Motor neuron (in vitro differentiated cells): ENCODE measurements around the gene ISY1. TPM values are rescaled to one million over a fixed set of nuclear protein-coding genes. Genes with fewer than 3 reads are reported as not detected.
A peak's percentile ranks its signal among the peaks of the same experiment; 100 is the strongest.
"Not testable (repeated sequence)": the region's sequence is repeated elsewhere in the genome, so short reads cannot be mapped to it uniquely, and the experiment has no call there.

Experiments used
- ATAC-seq, 8 experiments: fragments of 200-7000 bp; cut with Tn5 transposase; replicated peaks in 6 of 8; 2 replicates each; pipeline ENCODE4 v1.8.0; 2021; ENCODE audit warnings: mild to moderate bottlenecking in 8 of 8, moderate library complexity in 8 of 8
- H3K27ac ChIP-seq, 2 donors: fragments of 250-450 bp; sonication (Bioruptor Pico); 2 replicates each; pipeline ENCODE4 v1.9.0; 2021; ENCODE audit warnings: antibody characterized with exemption in 2 of 2, mild to moderate bottlenecking in 2 of 2, moderate library complexity in 1 of 2
- H3K4me1 ChIP-seq, 2 donors: fragments of 250-450 bp; sonication (Bioruptor Pico); replicated peaks in 1 of 2; 2 replicates each; pipeline ENCODE4 v1.6.1; 2021; ENCODE audit warnings: antibody characterized with exemption in 2 of 2, mild to moderate bottlenecking in 2 of 2, moderate library complexity in 1 of 2
- H3K4me3 ChIP-seq, 5 donors: fragments of 250-450 bp; sonication (Bioruptor Pico); 2 replicates each; pipeline ENCODE4 v1.9.0; 2021; ENCODE audit warnings: antibody characterized with exemption in 5 of 5, mild to moderate bottlenecking in 5 of 5, moderate library complexity in 4 of 5
- WGBS, 10 experiments: fragments of 450-650 bp; shearing (Covaris generic); methylation state at CpG; one replicate each; pipeline ENCODE4 v1.0.0; 2022; 5-methylcytosine and 5-hydroxymethylcytosine counted together
- in situ Hi-C, 9 experiments: fragments of 400-800 bp; cut with MboI; loops; one replicate each; pipeline ENCODE4 v1.15.0; 2021; ENCODE audit warnings: low sequenced_read_pairs in 9 of 9, low pct_unique_long_range_greater_than_20kb in 2 of 9; ENCODE audit not compliant: unreplicated experiment in 9 of 9
- total RNA-seq, 8 experiments: library from RNA; unstranded; fragments of 300-600 nt; gene quantifications; 2 replicates each; pipeline versions ENCODE4 v1.2.3 to v1.2.4, GENCODE V29; 2022

The ISY1 gene
- total RNA-seq, 8 experiments from 2014 or later: 12.4 to 25.3 (median 15.6) TPM

GRCh38 chr3:129111076-129111780, 49.6 kb downstream of the ISY1 start:
- H3K27ac ChIP-seq, H3K4me3 ChIP-seq, ATAC-seq, H3K4me1 ChIP-seq, in situ Hi-C loops: not testable (repeated sequence)
- 51 to 100% (median 96%) methylated on average over 1 to 9 of the region's 10 CpGs; no CpG with 5 or more reads in 2 of the 10 experiments for WGBS, 10 experiments

- 60 to 100% (median 93%) methylated on average over 1 to 5 of the region's 8 CpGs; no CpG with 5 or more reads in 3 of the 10 experiments for WGBS, 10 experiments
- Histone ChIP-seq H3K4me3 (no peak overlapping the region), H3K27ac (no peak overlapping the region), H3K4me1 (peaks cover 5 to 7% of the 10 kb centered on the region in 2 donors)
- in situ Hi-C loops: no loop called here
- ATAC-seq: peak in 1 of 8 experiments; percentile 28
Observed at GRCh38 chr3:129107793-129108192, 53.1 kb downstream of the ISY1 start.

GRCh38 chr3:129106866-129107565, 53.8 kb downstream of the ISY1 start:
- 0 to 93% (median 82%) methylated on average over 1 to 11 of the region's 19 CpGs; no CpG with 5 or more reads in 2 of the 10 experiments for WGBS, 10 experiments
- in situ Hi-C loops: no loop called here
- ATAC-seq: no peak
- no peak overlapping the region for H3K4me3 ChIP-seq
- no peak overlapping the region for H3K27ac ChIP-seq
- peaks cover 2% of the 10 kb centered on the region in 2 donors for H3K4me1 ChIP-seq

GRCh38 chr3:129106320-129106719, 54.5 kb downstream of the ISY1 start:
- in situ Hi-C loops: no loop called here

GRCh38 chr3:129105862-129106261, 55.0 kb downstream of the ISY1 start:
- no peak for ATAC-seq
- in situ Hi-C loops: no loop called here
- Histone ChIP-seq H3K4me3 (no peak overlapping the region), H3K4me1 (no peaks in the 10 kb centered on the region), H3K27ac (no peak overlapping the region)
- WGBS, 10 experiments: 55 to 100% (median 80%) methylated on average over 1 to 2 of the region's 4 CpGs; no CpG with 5 or more reads in 3 of the 10 experiments

More at GRCh38 chr3:129106320-129106719, 54.5 kb downstream of the ISY1 start:
- no peak for ATAC-seq
- Histone ChIP-seq H3K27ac (no peak overlapping the region), H3K4me3 (no peak overlapping the region), H3K4me1 (no peaks in the 10 kb centered on the region)
- 40 to 100% (median 95%) methylated on average over 1 to 5 of the region's 5 CpGs; no CpG with 5 or more reads in 4 of the 10 experiments for WGBS, 10 experiments

GRCh38 chr3:129104498-129105079, 56.3 kb downstream of the ISY1 start:
- Histone ChIP-seq H3K4me1 (no peaks in the 10 kb centered on the region), H3K27ac (no peak overlapping the region), H3K4me3 (no peak overlapping the region)
- in situ Hi-C loops: no loop called here
- no peak for ATAC-seq
- 82 to 100% (median 95%) methylated on average over 1 to 6 of the region's 6 CpGs; no CpG with 5 or more reads in 4 of the 10 experiments for WGBS, 10 experiments

GRCh38 chr3:129104051-129104450, 56.8 kb downstream of the ISY1 start:
- in situ Hi-C loops: no loop called here
- WGBS, 10 experiments: 80 to 100% (median 93%) methylated on average over 1 to 6 of the region's 6 CpGs; no CpG with 5 or more reads in 2 of the 10 experiments
- Histone ChIP-seq H3K4me3 (no peak overlapping the region), H3K27ac (no peak overlapping the region), H3K4me1 (no peaks in the 10 kb centered on the region)
- no peak for ATAC-seq

- H3K4me1 ChIP-seq: no peaks in the 10 kb centered on the region
- H3K27ac ChIP-seq: no peak overlapping the region
- in situ Hi-C loops: no loop called here
- H3K4me3 ChIP-seq: no peak overlapping the region
- WGBS, 10 experiments: 50 to 100% (median 67%) methylated on average over 1 to 3 of the region's 7 CpGs; no CpG with 5 or more reads in 5 of the 10 experiments
- no peak for ATAC-seq
Observed at GRCh38 chr3:129103296-129103695, 57.6 kb downstream of the ISY1 start.

- no peaks in the 10 kb centered on the region for H3K4me1 ChIP-seq
- H3K4me3 ChIP-seq: no peak overlapping the region
- 65 to 100% (median 90%) methylated on average over 1 to 7 of the region's 12 CpGs for WGBS, 10 experiments
- no peak overlapping the region for H3K27ac ChIP-seq
- ATAC-seq: no peak
- in situ Hi-C loops: no loop called here
Observed at GRCh38 chr3:129101370-129102138, 59.3 kb downstream of the ISY1 start.

GRCh38 chr3:129100274-129100673, 60.6 kb downstream of the ISY1 start:
- no peak for ATAC-seq
- Histone ChIP-seq H3K27ac (no peak overlapping the region), H3K4me1 (no peaks in the 10 kb centered on the region), H3K4me3 (no peak overlapping the region)
- WGBS, 10 experiments: 0 to 100% (median 80%) methylated on average over 1 of the region's 1 CpG; no CpG with 5 or more reads in 2 of the 10 experiments
- in situ Hi-C loops: no loop called here

- in situ Hi-C loops: no loop called here
- no peak overlapping the region for H3K27ac ChIP-seq
- ATAC-seq: no peak
- no peak overlapping the region for H3K4me3 ChIP-seq
- no CpG with 5 or more reads among the region's 10 CpGs for WGBS, 10 experiments
- H3K4me1 ChIP-seq: no peaks in the 10 kb centered on the region
Observed at GRCh38 chr3:129095285-129095684, 65.6 kb downstream of the ISY1 start.

GRCh38 chr3:129088312-129088711, 72.6 kb downstream of the ISY1 start:
- WGBS, 10 experiments: no CpG with 5 or more reads among the region's 6 CpGs
- in situ Hi-C loops, H3K4me3 ChIP-seq, H3K27ac ChIP-seq, H3K4me1 ChIP-seq: not testable (repeated sequence)
- peak in 3 of 8 experiments; percentile 4 to 13 (median 9) for ATAC-seq

- H3K4me1 ChIP-seq, H3K4me3 ChIP-seq, in situ Hi-C loops, H3K27ac ChIP-seq: not testable (repeated sequence)
- WGBS, 10 experiments: no CpG with 5 or more reads among the region's 9 CpGs
- peak; percentile 68 to 97 (median 84) for ATAC-seq
Observed at GRCh38 chr3:129087904-129088303, 73.0 kb downstream of the ISY1 start.
